Measurements from ENCODE around the gene PSMC4.

PSMC4 gene

GRCh38 chr19:39993605-39994004 is 22.6 kb downstream of the PSMC4 start:
- DNase-seq (ENCODE audit: low read depth): no peak

- DNase-seq (ENCODE audit: low read depth): no peak
Observed at GRCh38 chr19:39994361-39994760, 23.4 kb downstream of the PSMC4 start.

- no peak for DNase-seq (ENCODE audit: low read depth)
Observed at GRCh38 chr19:39995794-39996193, 24.8 kb downstream of the PSMC4 start.

GRCh38 chr19:39996218-39996810 is 25.3 kb downstream of the PSMC4 start:
- peak; percentile 31 for DNase-seq (ENCODE audit: low read depth)

- peak; percentile 82 for DNase-seq (ENCODE audit: low read depth)
Observed at GRCh38 chr19:39996811-39997637, 26.1 kb downstream of the PSMC4 start, which contains the start of gene ZNF546. TSS of gene ZNF546 (plus strand) at chr19:39997060. CDS start at chr19:39998327, 1,267 bp downstream.

GRCh38 chr19:39997638-39998216 is 26.8 kb downstream of the PSMC4 start:
- DNase-seq (ENCODE audit: low read depth): no peak

GRCh38 chr19:39998501-39998900 is 27.5 kb downstream of the PSMC4 start:
- DNase-seq (ENCODE audit: low read depth): no peak

- no peak for DNase-seq (ENCODE audit: low read depth)
Observed at GRCh38 chr19:40005691-40006272, 34.8 kb downstream of the PSMC4 start.

- DNase-seq (ENCODE audit: low read depth): peak; percentile 26
Observed at GRCh38 chr19:40006273-40006691, 35.3 kb downstream of the PSMC4 start.

- no peak for DNase-seq (ENCODE audit: low read depth)
Observed at GRCh38 chr19:40009674-40010073, 38.7 kb downstream of the PSMC4 start.

- DNase-seq (ENCODE audit: low read depth): no peak
Observed at GRCh38 chr19:40013991-40014390, 43.0 kb downstream of the PSMC4 start.

GRCh38 chr19:40023969-40024368 is 53.0 kb downstream of the PSMC4 start:
- no peak for DNase-seq (ENCODE audit: low read depth)

GRCh38 chr19:40025938-40026596 is 55.1 kb downstream of the PSMC4 start:
- no peak for DNase-seq (ENCODE audit: low read depth)

GRCh38 chr19:40026597-40026970 is 55.6 kb downstream of the PSMC4 start:
- DNase-seq (ENCODE audit: low read depth): no peak
